IMR-90 (cell line): Measurements from ENCODE around the gene FAM83G.
"Not testable (repeated sequence)": the region's sequence is repeated elsewhere in the genome, so short reads cannot be mapped to it uniquely, and the experiment has no call there.

ENCODE experiments used
- BHLHE40 ChIP-seq: fragments of 150-350 bp; IDR thresholded peaks from 2 replicates; pipeline ENCODE4 v1.6.1; 2016; ENCODE audit warnings: mild to moderate bottlenecking, low read depth, low read length
- CEBPB ChIP-seq: IDR thresholded peaks from 2 replicates; pipeline ENCODE4 v1.6.1; 2012; ENCODE audit warnings: low read depth, low read length, improper control_type of control experiment
- CTCF ChIP-seq: conservative IDR thresholded peaks from 2 replicates; pipeline ENCODE4 v1.5.1; 2012; ENCODE audit warnings: mild to moderate bottlenecking, low read depth, low read length, improper control_type of control experiment
- FOS ChIP-seq: fragments of 150-350 bp; IDR thresholded peaks from 2 replicates; pipeline ENCODE4 v1.6.1; 2016; ENCODE audit warnings: low read depth, low read length
- MAZ ChIP-seq: IDR thresholded peaks from 2 replicates; pipeline ENCODE4 v1.6.1; 2012; ENCODE audit warnings: low read depth, mild to moderate bottlenecking, low read length, improper control_type of control experiment, moderate library complexity, borderline replicate concordance
- POLR2A ChIP-seq: IDR thresholded peaks from 2 replicates; pipeline ENCODE4 v1.6.1; 2012; ENCODE audit warnings: mild to moderate bottlenecking, low read depth, low read length
- SMC3 ChIP-seq: fragments of 150-350 bp; IDR thresholded peaks from 2 replicates; pipeline ENCODE4 v1.6.1; 2016; ENCODE audit warnings: low read depth, mild to moderate bottlenecking, antibody characterized with exemption, low read length, moderate library complexity
- USF2 ChIP-seq: fragments of 150-350 bp; IDR thresholded peaks from 2 replicates; pipeline ENCODE4 v1.6.1; 2017; ENCODE audit warnings: mild to moderate bottlenecking, antibody characterized with exemption, low read length, low read depth

GRCh38 chr17:18956021-18956420, 48.5 kb downstream of the FAM83G start:
- TF ChIP-seq FOS, CTCF, POLR2A, BHLHE40, SMC3, CEBPB, USF2, MAZ: not testable (repeated sequence)
